GM21786 (cell line): ENCODE data around the gene LAG3.

Experiments
- ATAC-seq: cut with Tn5 transposase; IDR thresholded peaks from one replicate; pipeline ENCODE4 v1.9.1; 2021; ENCODE audit not compliant: unreplicated experiment

Gene LAG3

GRCh38 chr12:6821591-6822425 is 49.5 kb downstream of the LAG3 start, which contains the start of gene GPR162:
GPR162 (plus strand) TSS chr12:6821821; CDS start chr12:6823899, 2,078 bp downstream.
- ATAC-seq, result no peak

- ATAC-seq, result no peak
Measured at GRCh38 chr12:6822426-6823135, 50.3 kb downstream of the LAG3 start.

GRCh38 chr12:6823182-6824084 is 51.1 kb downstream of the LAG3 start:
- ATAC-seq, result no peak

GRCh38 chr12:6824085-6824775 is 51.9 kb downstream of the LAG3 start:
- no peak for ATAC-seq

- no peak for ATAC-seq
Measured at GRCh38 chr12:6824901-6825381, 52.6 kb downstream of the LAG3 start.

- no peak for ATAC-seq
Measured at GRCh38 chr12:6825398-6826124, 53.2 kb downstream of the LAG3 start.

- ATAC-seq, result no peak
Measured at GRCh38 chr12:6826125-6826733, 53.9 kb downstream of the LAG3 start.

- no peak for ATAC-seq
Measured at GRCh38 chr12:6826734-6827436, 54.6 kb downstream of the LAG3 start.

GRCh38 chr12:6827437-6827911 is 55.2 kb downstream of the LAG3 start:
- no peak for ATAC-seq
